Upper lobe of right lung (tissue), 1 donor: ENCODE data around the gene MAPKAP1. TPM values are rescaled to one million over a fixed set of nuclear protein-coding genes. Genes with fewer than 3 reads are reported as not detected.
A peak's percentile ranks its signal among the peaks of the same experiment; 100 is the strongest.
"Not testable (repeated sequence)": the region's sequence is repeated elsewhere in the genome, so short reads cannot be mapped to it uniquely, and the experiment has no call there.

Experiments
- ATAC-seq: fragments of 200-7000 bp; cut with Tn5 transposase; one replicate; pipeline ENCODE4 v1.9.1; 2020; ENCODE audit warnings: mild to moderate bottlenecking, moderate library complexity
- DNase-seq: peaks from one replicate; pipeline ENCODE4 v3.0.0-alpha.2; 2020
- H3K27ac ChIP-seq: fragments of 200-600 bp; one replicate; pipeline ENCODE4 v1.8.0; 2022
- H3K27me3 ChIP-seq: fragments of 200-600 bp; one replicate; pipeline ENCODE4 v1.8.0; 2022; ENCODE audit warnings: mild to moderate bottlenecking
- H3K36me3 ChIP-seq: fragments of 200-600 bp; one replicate; pipeline ENCODE4 v1.8.0; 2022
- H3K4me1 ChIP-seq: fragments of 200-600 bp; one replicate; pipeline ENCODE4 v1.8.0; 2022
- H3K4me3 ChIP-seq: fragments of 200-600 bp; one replicate; pipeline ENCODE4 v1.8.0; 2022; ENCODE audit warnings: mild to moderate bottlenecking
- H3K9me3 ChIP-seq: fragments of 200-600 bp; one replicate; pipeline ENCODE4 v1.8.0; 2022
- CTCF ChIP-seq: fragments of 200-600 bp; IDR thresholded peaks from one replicate; pipeline ENCODE4 v1.8.0; 2022; ENCODE audit warnings: antibody characterized with exemption
- intact Hi-C: fragments of 100-400 bp; cut with DNase I; formaldehyde crosslinking; loops from one replicate; pipeline ENCODE4 v1.11.0; 2022
- total RNA-seq: library from RNA; stranded (reverse); fragmentation: NEBNext Ultra II Directional; extraction: Animal tissue kit (Norgen Biotek cat#: 25700); gene quantifications from one replicate; pipeline ENCODE4 v1.2.1, GENCODE V29; 2021
- donor health status: DM: no; HTN: yes; CAD: no; lungs with severe emphysema.

MAPKAP1 gene
- total RNA-seq, 1 donor from 2014 or later, result 76.8 TPM

- H3K27me3 ChIP-seq, result no peaks in the 10 kb centered on the region
- no peaks in the 10 kb centered on the region for H3K36me3 ChIP-seq
- H3K27ac ChIP-seq, result no peak overlapping the region
- TF ChIP-seq CTCF, result no peak
- no peak for ATAC-seq
- no peak for DNase-seq
- H3K9me3 ChIP-seq, result no peaks in the 10 kb centered on the region
- no peak overlapping the region for H3K4me3 ChIP-seq
- intact Hi-C loops, result no loop called here
- H3K4me1 ChIP-seq, result peaks cover 7% of the 10 kb centered on the region
Observed at GRCh38 chr9:125699870-125700269, 7.1 kb downstream of the MAPKAP1 start.

- ATAC-seq, result no peak
- no peak for TF ChIP-seq CTCF
- no peaks in the 10 kb centered on the region for H3K27me3 ChIP-seq
- H3K9me3 ChIP-seq, result no peaks in the 10 kb centered on the region
- peaks cover 7% of the 10 kb centered on the region for H3K4me1 ChIP-seq
- DNase-seq, result no peak
- intact Hi-C loops, result no loop called here
- H3K36me3 ChIP-seq, result no peaks in the 10 kb centered on the region
- H3K4me3 ChIP-seq, result no peak overlapping the region
- H3K27ac ChIP-seq, result no peak overlapping the region
Observed at GRCh38 chr9:125696106-125696647, 10.8 kb downstream of the MAPKAP1 start.

GRCh38 chr9:125695548-125695947, 11.5 kb downstream of the MAPKAP1 start:
- H3K27me3 ChIP-seq, result not testable (repeated sequence)

GRCh38 chr9:125694478-125694877, 12.5 kb downstream of the MAPKAP1 start:
- Histone ChIP-seq H3K27me3 (no peaks in the 10 kb centered on the region), H3K4me3 (no peak overlapping the region), H3K27ac (no peak overlapping the region), H3K36me3 (no peaks in the 10 kb centered on the region), H3K9me3 (no peaks in the 10 kb centered on the region), H3K4me1 (peaks cover 7% of the 10 kb centered on the region)
- intact Hi-C loops, result no loop called here
- DNase-seq (no peak), ATAC-seq (no peak)
- no peak for TF ChIP-seq CTCF

More at GRCh38 chr9:125695548-125695947, 11.5 kb downstream of the MAPKAP1 start:
- H3K36me3 ChIP-seq, ATAC-seq, H3K4me1 ChIP-seq, intact Hi-C loops, H3K9me3 ChIP-seq, H3K27ac ChIP-seq, DNase-seq, H3K4me3 ChIP-seq: not testable (repeated sequence)

- H3K27ac ChIP-seq, H3K4me3 ChIP-seq, H3K9me3 ChIP-seq, H3K4me1 ChIP-seq, intact Hi-C loops, ATAC-seq, H3K27me3 ChIP-seq, H3K36me3 ChIP-seq, DNase-seq: not testable (repeated sequence)
Observed at GRCh38 chr9:125693492-125693891, 13.5 kb downstream of the MAPKAP1 start.

- intact Hi-C loops, result no loop called here
- no peak for TF ChIP-seq CTCF
- no peak for DNase-seq
- ATAC-seq, result no peak
- Histone ChIP-seq H3K36me3 (no peaks in the 10 kb centered on the region), H3K4me3 (no peak overlapping the region), H3K9me3 (no peaks in the 10 kb centered on the region), H3K27me3 (no peaks in the 10 kb centered on the region), H3K4me1 (peaks cover 7% of the 10 kb centered on the region), H3K27ac (no peak overlapping the region)
Observed at GRCh38 chr9:125691869-125692268, 15.1 kb downstream of the MAPKAP1 start.

- H3K4me3 ChIP-seq, result no peak overlapping the region
- peaks cover 6% of the 10 kb centered on the region for H3K4me1 ChIP-seq
- intact Hi-C loops, result no loop called here
- peak overlapping the region; percentile 1 for H3K27ac ChIP-seq
- ATAC-seq (peak; percentile 72), DNase-seq (no peak)
- H3K9me3 ChIP-seq, result no peaks in the 10 kb centered on the region
- TF ChIP-seq CTCF, result no peak
- H3K36me3 ChIP-seq, result no peaks in the 10 kb centered on the region
- no peaks in the 10 kb centered on the region for H3K27me3 ChIP-seq
Observed at GRCh38 chr9:125690679-125691078, 16.3 kb downstream of the MAPKAP1 start.
